GM12878 (cell line): ENCODE results near the gene IL18. TPM values are rescaled to one million over a fixed set of nuclear protein-coding genes. Genes with fewer than 3 reads are reported as not detected.

Experiments used
- ATAC-seq: fragments of 200-7000 bp; cut with Tn5 transposase; 3 replicates; pipeline ENCODE4 v1.9.1; 2020; ENCODE audit warnings: mild to moderate bottlenecking, moderate library complexity
- BruUV-seq: library from RNA; stranded (reverse); fragments of 400-500 nt; replicated peaks from 2 replicates; lab custom pipeline; 2021; lab: Mats Ljungman, UMichigan
- CTCF ChIA-PET: fragments of 300-600 bp; sonication (Branson Sonifier 250); formaldehyde crosslinking; extraction: SDS; loops from one replicate; lab custom pipeline; 2021; ENCODE audit warnings: inconsistent platforms; lab: Yijun Ruan, JAX
- POLR2A ChIA-PET: fragments of 350-600 bp; formaldehyde crosslinking; extraction: SDS; loops from one replicate; lab custom pipeline; 2021; ENCODE audit warnings: inconsistent platforms; lab: Charles Lee
- RAD21 ChIA-PET: fragments of 300-600 bp; sonication (Branson Sonifier 250); formaldehyde crosslinking; loops from one replicate; lab custom pipeline; 2023; ENCODE audit warnings: antibody characterized with exemption; ENCODE audit not compliant: unreplicated experiment; lab: Charles Lee
- SMC1A ChIA-PET: fragments of 300-600 bp; sonication (Branson Sonifier 250); formaldehyde crosslinking; loops from one replicate; lab custom pipeline; 2023; ENCODE audit not compliant: unreplicated experiment, uncharacterized antibody; lab: Charles Lee
- DNase-seq: peaks from one replicate; pipeline ENCODE4 v3.0.0-alpha.2; 2011; ENCODE audit warnings: low read depth, low spot score
- FAIRE-seq: peaks from 3 replicates; lab custom pipeline; 2011; peaks lifted over from hg19 to GRCh38; lab: Jason Lieb, UNC
- H2AFZ ChIP-seq: 2 replicates; pipeline ENCODE4 v1.6.0; 2011; ENCODE audit warnings: low read depth, low read length, control low read depth; ENCODE audit not compliant: control insufficient read depth
- H3K27ac ChIP-seq: 2 replicates; pipeline ENCODE4 v1.5.1; 2011; ENCODE audit warnings: control low read depth; ENCODE audit not compliant: control insufficient read depth, insufficient read depth
- H3K27me3 ChIP-seq, 2 experiments: replicated peaks in 1 of 2; 2 replicates each; pipeline versions ENCODE4 v1.6.0 to v1.6.1; 2011; ENCODE audit warnings: low read length in 1 of 2; ENCODE audit not compliant: control insufficient read depth in 2 of 2, insufficient read depth in 2 of 2
- H3K36me3 ChIP-seq, 2 experiments: 2 replicates each; pipeline ENCODE4 v1.5.1; 2011; ENCODE audit warnings: low read length in 1 of 2; ENCODE audit not compliant: control insufficient read depth in 2 of 2, insufficient read depth in 2 of 2
- H3K4me1 ChIP-seq: 2 replicates; pipeline ENCODE4 v1.6.1; 2011; ENCODE audit warnings: mild to moderate bottlenecking, low read length, moderate library complexity, mixed read lengths; ENCODE audit not compliant: control insufficient read depth, insufficient read depth
- H3K4me2 ChIP-seq: 2 replicates; pipeline ENCODE4 v1.6.0; 2011; ENCODE audit warnings: control low read depth; ENCODE audit not compliant: control insufficient read depth, insufficient read depth
- H3K4me3 ChIP-seq: fragments of 200-600 bp; sonication (generic); 2 replicates; pipeline ENCODE4 v1.5.1; 2016
- H3K79me2 ChIP-seq: 2 replicates; pipeline ENCODE4 v1.6.0; 2011; ENCODE audit warnings: low read length; ENCODE audit not compliant: control insufficient read depth, insufficient read depth
- H3K9ac ChIP-seq: 2 replicates; pipeline ENCODE4 v1.8.0; 2011; ENCODE audit warnings: low read length, control low read depth, mixed read lengths; ENCODE audit not compliant: control insufficient read depth, insufficient read depth
- H3K9me3 ChIP-seq: replicated peaks from 3 replicates; pipeline ENCODE4 v1.5.1; 2011; ENCODE audit warnings: mild to moderate bottlenecking, low read length; ENCODE audit not compliant: control insufficient read depth, insufficient read depth
- H4K20me1 ChIP-seq: 2 replicates; pipeline ENCODE4 v1.6.0; 2011; ENCODE audit not compliant: control insufficient read depth, insufficient read depth
- CREM ChIP-seq: IDR thresholded peaks from 2 replicates; pipeline ENCODE4 v1.6.1; 2014; ENCODE audit warnings: antibody characterized with exemption, low read depth
- EED ChIP-seq: sonication (generic); IDR thresholded peaks from 2 replicates; pipeline ENCODE4 v1.6.1; 2016; ENCODE audit warnings: antibody characterized with exemption, low read depth
- HDAC2 ChIP-seq: fragments of 200-600 bp; sonication (generic); IDR thresholded peaks from 2 replicates; pipeline ENCODE4 v1.6.1; 2017
- JUNB ChIP-seq: IDR thresholded peaks from 2 replicates; pipeline ENCODE4 v1.6.1; 2016; ENCODE audit warnings: antibody characterized with exemption, mild to moderate bottlenecking
- KAT2A ChIP-seq: conservative IDR thresholded peaks from 2 replicates; pipeline ENCODE4 v1.6.1; 2011; ENCODE audit warnings: low read depth, low read length; ENCODE audit not compliant: control insufficient read depth
- MTA2 ChIP-seq: fragments of 450-650 bp; IDR thresholded peaks from 2 replicates; pipeline ENCODE4 v1.6.1; 2016; ENCODE audit warnings: low read depth, mild to moderate bottlenecking, moderate library complexity
- MXI1 ChIP-seq: fragments of 150-350 bp; IDR thresholded peaks from 2 replicates; pipeline ENCODE4 v1.6.1; 2011; ENCODE audit warnings: low read depth, mild to moderate bottlenecking, inconsistent platforms, low read length, improper control_type of control experiment
- NBN ChIP-seq: fragments of 450-650 bp; IDR thresholded peaks from 2 replicates; pipeline ENCODE4 v1.6.1; 2016
- NFIC ChIP-seq: IDR thresholded peaks from 2 replicates; pipeline ENCODE4 v1.6.1; 2012; ENCODE audit warnings: low read depth, mild to moderate bottlenecking, inconsistent platforms, low read length, moderate library complexity
- NR2F1 ChIP-seq: fragments of 450-650 bp; conservative IDR thresholded peaks from 2 replicates; pipeline ENCODE4 v1.6.1; 2017; ENCODE audit warnings: mild to moderate bottlenecking
- POLR2A ChIP-seq: IDR thresholded peaks from 2 replicates; pipeline ENCODE4 v1.6.1; 2011; ENCODE audit warnings: low read depth, mild to moderate bottlenecking, low read length
- RAD51 ChIP-seq: fragments of 450-650 bp; IDR thresholded peaks from 2 replicates; pipeline ENCODE4 v1.6.1; 2016; ENCODE audit warnings: moderate library complexity, mild to moderate bottlenecking, inconsistent platforms
- RBBP5 ChIP-seq: fragments of 200-600 bp; sonication (generic); conservative IDR thresholded peaks from 2 replicates; pipeline ENCODE4 v1.6.1; 2016
- SMAD5 ChIP-seq: IDR thresholded peaks from 2 replicates; pipeline ENCODE4 v1.6.1; 2016; ENCODE audit warnings: antibody characterized with exemption, low read depth
- ZNF384 ChIP-seq: IDR thresholded peaks from 2 replicates; pipeline ENCODE4 v1.6.1; 2012; ENCODE audit warnings: low read depth, mild to moderate bottlenecking, low read length, improper control_type of control experiment, borderline replicate concordance
- WGBS: methylation state at CpG from one replicate; pipeline ENCODE4 v1.1.6; 2016; ENCODE audit warnings: low lambda C conversion rate; ENCODE audit not compliant: insufficient replicate concordance, insufficient coverage; ENCODE audit errors: missing lambda C conversion rate; 5-methylcytosine and 5-hydroxymethylcytosine counted together
- in situ Hi-C: fragments of 300-500 bp; cut with MboI; formaldehyde crosslinking; loops from 9 replicates; pipeline ENCODE4 v1.14.3; 2018; ENCODE audit warnings: mixed read lengths
- intact Hi-C: fragments of 100-400 bp; cut with micrococcal nuclease; formaldehyde crosslinking; loops from one replicate; pipeline ENCODE4 v1.14.2; 2022; ENCODE audit not compliant: unreplicated experiment
- polyA plus RNA-seq, 11 experiments: library from polyadenylated mRNA; depleted of rRNA in 4 of 11; unstranded in 6 of 11; stranded (reverse) in 5 of 11; fragments of >200 nt; fragmentation: Nextera tagmentation in 4 of 11; fragmentation: Illumina TruSeq in 1 of 11; extraction: Ambion mirVana in 4 of 11; extraction: Trizol in 1 of 11; gene quantifications; 1 replicate in 1 of 11; 2 replicates in 10 of 11; pipeline versions ENCODE4 v1.2.1 to v1.2.3, GENCODE V29; 2011 to 2016; ENCODE audit warnings: inconsistent platforms in 2 of 11, missing spikeins in 2 of 11, low read depth in 1 of 11
- total RNA-seq, 4 experiments: library from RNA; depleted of rRNA in 3 of 4; stranded (reverse); fragments of >200 nt in 3 of 4; fragmentation: Illumina TruSeq in 1 of 4; extraction: Trizol in 1 of 4; gene quantifications; 2 replicates each; pipeline versions ENCODE4 v1.2.1 to v1.2.3, GENCODE V29; 2013 to 2021
- TF ChIP-seq, protein P1 (sequence below): IDR thresholded peaks from 2 replicates; pipeline ENCODE4 v1.6.1; 2012; ENCODE audit warnings: low read depth, low read length, improper control_type of control experiment
- TF ChIP-seq, protein P2 (sequence below): IDR thresholded peaks from 2 replicates; pipeline ENCODE4 v1.6.1; 2012; ENCODE audit warnings: low read length, inconsistent platforms
- TF ChIP-seq, protein P3 (sequence below): fragments of 450-650 bp; IDR thresholded peaks from 2 replicates; pipeline ENCODE4 v1.6.1; 2017; ENCODE audit warnings: low read depth, mild to moderate bottlenecking, moderate library complexity
- TF ChIP-seq, protein P4 (sequence below): IDR thresholded peaks from 2 replicates; pipeline ENCODE4 v1.6.1; 2011; ENCODE audit warnings: low read depth, mild to moderate bottlenecking, low read length, moderate library complexity, borderline replicate concordance; ENCODE audit errors: extremely low read depth
- TF ChIP-seq, protein P5 (sequence below): fragments of 150-350 bp; IDR thresholded peaks from 2 replicates; pipeline ENCODE4 v1.6.1; 2014; ENCODE audit warnings: mild to moderate bottlenecking, low read depth, low read length

IL18 gene
- total and polyA plus RNA-seq, 10 of the 15 experiments (the other 5 are each of a cell fraction or from before 2014, with no cell fraction given) = 0.12 to 0.42 (median 0.24) TPM

DNA sequence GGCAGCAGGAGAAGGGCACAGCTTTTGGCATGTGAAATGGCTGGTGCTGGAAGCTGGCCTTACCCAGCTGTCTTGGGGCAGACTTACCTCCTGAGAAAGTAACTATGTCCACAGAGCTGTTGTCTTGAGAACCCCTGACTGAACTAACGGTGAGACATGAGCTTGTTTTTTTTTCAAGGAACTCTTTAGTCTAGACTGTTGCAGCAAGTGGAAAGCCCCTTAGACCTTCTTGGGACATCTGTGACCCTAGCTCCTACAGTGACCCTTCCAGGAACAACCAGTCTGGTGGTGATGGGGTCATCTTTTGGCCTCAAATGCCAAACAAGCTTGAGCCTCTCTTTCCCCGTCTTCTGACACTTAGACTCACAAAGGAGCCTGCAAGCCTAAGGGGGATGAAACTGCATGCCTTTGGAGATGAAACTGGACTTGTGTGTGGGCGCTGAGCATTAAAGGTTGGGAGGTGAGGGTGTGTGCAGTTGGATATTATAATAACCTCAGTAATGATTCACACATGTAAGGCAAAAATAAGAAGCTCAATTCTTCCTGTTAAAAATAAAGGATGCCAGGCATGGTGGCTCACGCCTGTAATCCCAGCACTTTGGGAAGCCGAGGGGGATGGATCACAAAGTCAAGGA is 41.8 kb downstream of the IL18 start:
- Histone ChIP-seq H3K9ac (no peak overlapping the region), H4K20me1 (no peaks in the 10 kb centered on the region), H3K4me2 (no peak overlapping the region), H3K79me2 (no peaks in the 10 kb centered on the region), H2AFZ (no peak overlapping the region), H3K4me1 (peaks cover 10% of the 10 kb centered on the region), H3K4me3 (no peak overlapping the region), H3K9me3 (no peaks in the 10 kb centered on the region; the same call in 2 of the 3 replicates), H3K36me3 (no peaks in the 10 kb centered on the region), H3K27me3 (no peaks in the 10 kb centered on the region), H3K27ac (no peak overlapping the region)
- RAD21 ChIA-PET = interaction anchor here (0.8 kb wide), 1 partner anchor 157 kb away, joined by 4 read pairs; no protein-coding TSS in a partner anchor
- DNase-seq = no peak
- SMC1A ChIA-PET = interaction anchor here (0.8 to 1.2 kb wide), 5 partner anchors 9 to 192 kb away, joined by 3 to 6 read pairs (median 4); no protein-coding TSS in a partner anchor
- BruUV-seq = no TSS peak
- no peak for ATAC-seq
- no peak for FAIRE-seq
- TF ChIP-seq NFIC (no peak), JUNB (no peak), SMAD5 (no peak), NBN (no peak), RAD51 (no peak), RBBP5 (no peak), EED (no peak), MTA2 (no peak), NR2F1 (no peak), KAT2A (no peak), POLR2A (no peak), ZNF384 (no peak), HDAC2 (no peak), CREM (no peak), MXI1 (no peak)
- TF ChIP-seq, protein P1, sequence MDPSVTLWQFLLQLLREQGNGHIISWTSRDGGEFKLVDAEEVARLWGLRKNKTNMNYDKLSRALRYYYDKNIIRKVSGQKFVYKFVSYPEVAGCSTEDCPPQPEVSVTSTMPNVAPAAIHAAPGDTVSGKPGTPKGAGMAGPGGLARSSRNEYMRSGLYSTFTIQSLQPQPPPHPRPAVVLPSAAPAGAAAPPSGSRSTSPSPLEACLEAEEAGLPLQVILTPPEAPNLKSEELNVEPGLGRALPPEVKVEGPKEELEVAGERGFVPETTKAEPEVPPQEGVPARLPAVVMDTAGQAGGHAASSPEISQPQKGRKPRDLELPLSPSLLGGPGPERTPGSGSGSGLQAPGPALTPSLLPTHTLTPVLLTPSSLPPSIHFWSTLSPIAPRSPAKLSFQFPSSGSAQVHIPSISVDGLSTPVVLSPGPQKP = no peak
- TF ChIP-seq, protein P2, sequence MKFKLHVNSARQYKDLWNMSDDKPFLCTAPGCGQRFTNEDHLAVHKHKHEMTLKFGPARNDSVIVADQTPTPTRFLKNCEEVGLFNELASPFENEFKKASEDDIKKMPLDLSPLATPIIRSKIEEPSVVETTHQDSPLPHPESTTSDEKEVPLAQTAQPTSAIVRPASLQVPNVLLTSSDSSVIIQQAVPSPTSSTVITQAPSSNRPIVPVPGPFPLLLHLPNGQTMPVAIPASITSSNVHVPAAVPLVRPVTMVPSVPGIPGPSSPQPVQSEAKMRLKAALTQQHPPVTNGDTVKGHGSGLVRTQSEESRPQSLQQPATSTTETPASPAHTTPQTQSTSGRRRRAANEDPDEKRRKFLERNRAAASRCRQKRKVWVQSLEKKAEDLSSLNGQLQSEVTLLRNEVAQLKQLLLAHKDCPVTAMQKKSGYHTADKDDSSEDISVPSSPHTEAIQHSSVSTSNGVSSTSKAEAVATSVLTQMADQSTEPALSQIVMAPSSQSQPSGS = no peak
- TF ChIP-seq, protein P3, sequence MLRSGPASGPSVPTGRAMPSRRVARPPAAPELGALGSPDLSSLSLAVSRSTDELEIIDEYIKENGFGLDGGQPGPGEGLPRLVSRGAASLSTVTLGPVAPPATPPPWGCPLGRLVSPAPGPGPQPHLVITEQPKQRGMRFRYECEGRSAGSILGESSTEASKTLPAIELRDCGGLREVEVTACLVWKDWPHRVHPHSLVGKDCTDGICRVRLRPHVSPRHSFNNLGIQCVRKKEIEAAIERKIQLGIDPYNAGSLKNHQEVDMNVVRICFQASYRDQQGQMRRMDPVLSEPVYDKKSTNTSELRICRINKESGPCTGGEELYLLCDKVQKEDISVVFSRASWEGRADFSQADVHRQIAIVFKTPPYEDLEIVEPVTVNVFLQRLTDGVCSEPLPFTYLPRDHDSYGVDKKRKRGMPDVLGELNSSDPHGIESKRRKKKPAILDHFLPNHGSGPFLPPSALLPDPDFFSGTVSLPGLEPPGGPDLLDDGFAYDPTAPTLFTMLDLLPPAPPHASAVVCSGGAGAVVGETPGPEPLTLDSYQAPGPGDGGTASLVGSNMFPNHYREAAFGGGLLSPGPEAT = no peak
- TF ChIP-seq, protein P4, sequence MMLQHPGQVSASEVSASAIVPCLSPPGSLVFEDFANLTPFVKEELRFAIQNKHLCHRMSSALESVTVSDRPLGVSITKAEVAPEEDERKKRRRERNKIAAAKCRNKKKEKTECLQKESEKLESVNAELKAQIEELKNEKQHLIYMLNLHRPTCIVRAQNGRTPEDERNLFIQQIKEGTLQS = no peak
- TF ChIP-seq, protein P5, sequence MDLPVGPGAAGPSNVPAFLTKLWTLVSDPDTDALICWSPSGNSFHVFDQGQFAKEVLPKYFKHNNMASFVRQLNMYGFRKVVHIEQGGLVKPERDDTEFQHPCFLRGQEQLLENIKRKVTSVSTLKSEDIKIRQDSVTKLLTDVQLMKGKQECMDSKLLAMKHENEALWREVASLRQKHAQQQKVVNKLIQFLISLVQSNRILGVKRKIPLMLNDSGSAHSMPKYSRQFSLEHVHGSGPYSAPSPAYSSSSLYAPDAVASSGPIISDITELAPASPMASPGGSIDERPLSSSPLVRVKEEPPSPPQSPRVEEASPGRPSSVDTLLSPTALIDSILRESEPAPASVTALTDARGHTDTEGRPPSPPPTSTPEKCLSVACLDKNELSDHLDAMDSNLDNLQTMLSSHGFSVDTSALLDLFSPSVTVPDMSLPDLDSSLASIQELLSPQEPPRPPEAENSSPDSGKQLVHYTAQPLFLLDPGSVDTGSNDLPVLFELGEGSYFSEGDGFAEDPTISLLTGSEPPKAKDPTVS = no peak
- CTCF ChIA-PET = interaction anchor here (2.0 kb wide), 1 partner anchor 9 kb away, joined by 23 read pairs; no protein-coding TSS in a partner anchor
- in situ Hi-C loops = no loop called here
- 88% methylated on average over 5 of the region's 5 CpGs for WGBS
- POLR2A ChIA-PET = interaction anchor here (0.6 kb wide), 1 partner anchor 8 kb away, joined by 3 read pairs; no protein-coding TSS in a partner anchor
- intact Hi-C loops = no loop called here
